Stomach smooth muscle (tissue), 2 donors: ENCODE data around the gene COX19.

Experiments used
- H3K27ac ChIP-seq: one replicate; pipeline ENCODE4 v1.7.0; 2013; ENCODE audit warnings: mild to moderate bottlenecking, low read length, inconsistent platforms
- H3K27me3 ChIP-seq, 2 donors: one replicate each; pipeline ENCODE4 v1.7.0; 2013; ENCODE audit warnings: low read length in 2 of 2; ENCODE audit not compliant: insufficient read depth in 2 of 2, control insufficient read depth in 1 of 2
- H3K36me3 ChIP-seq, 2 donors: one replicate each; pipeline ENCODE4 v1.7.0; 2013; ENCODE audit warnings: low read length in 2 of 2; ENCODE audit not compliant: control insufficient read depth in 2 of 2, insufficient read depth in 2 of 2
- H3K4me1 ChIP-seq: one replicate; pipeline ENCODE4 v1.7.0; 2013; ENCODE audit warnings: low read length; ENCODE audit not compliant: control insufficient read depth, insufficient read depth
- H3K4me3 ChIP-seq, 2 donors: one replicate each; pipeline ENCODE4 v1.7.0; 2013; ENCODE audit warnings: low read length in 2 of 2
- H3K9ac ChIP-seq, 2 donors: one replicate each; pipeline ENCODE4 v1.7.0; 2013; ENCODE audit warnings: low read length in 2 of 2, mild to moderate bottlenecking in 1 of 2
- H3K9me3 ChIP-seq, 2 donors: one replicate each; pipeline ENCODE4 v1.7.0; 2013; ENCODE audit warnings: low read length in 2 of 2; ENCODE audit not compliant: control insufficient read depth in 2 of 2
- donor health status: healthy.
- donor health status: Pancreatic carcinoma.

Gene COX19

GRCh38 chr7:990352-990932, 15.1 kb upstream of the COX19 start:
- no peaks in the 10 kb centered on the region for H3K9me3 ChIP-seq
- H3K9ac ChIP-seq, result no peak overlapping the region
- H3K27me3 ChIP-seq, result peaks cover 21 to 34% of the 10 kb centered on the region in 2 donors
- H3K4me1 ChIP-seq, result peaks cover 12% of the 10 kb centered on the region
- no peak overlapping the region for H3K4me3 ChIP-seq
- no peak overlapping the region for H3K27ac ChIP-seq
- peaks cover 0 to 2% of the 10 kb centered on the region in 2 donors for H3K36me3 ChIP-seq

- Histone ChIP-seq H3K27ac (no peak overlapping the region), H3K9me3 (no peaks in the 10 kb centered on the region), H3K9ac (no peak overlapping the region), H3K4me3 (no peak overlapping the region), H3K27me3 (peaks cover 24 to 38% of the 10 kb centered on the region in 2 donors), H3K36me3 (no peaks in the 10 kb centered on the region), H3K4me1 (peaks cover 12% of the 10 kb centered on the region)
Observed at GRCh38 chr7:988963-989529, 13.7 kb upstream of the COX19 start.

GRCh38 chr7:988426-988911, 13.1 kb upstream of the COX19 start:
- Histone ChIP-seq H3K27ac (no peak overlapping the region), H3K4me1 (peaks cover 10% of the 10 kb centered on the region), H3K4me3 (no peak overlapping the region), H3K36me3 (no peaks in the 10 kb centered on the region), H3K9ac (no peak overlapping the region), H3K27me3 (peaks cover 28 to 44% of the 10 kb centered on the region in 2 donors), H3K9me3 (no peaks in the 10 kb centered on the region)

- peaks cover 7% of the 10 kb centered on the region for H3K4me1 ChIP-seq
- H3K4me3 ChIP-seq, result no peak overlapping the region
- peaks cover 32 to 48% of the 10 kb centered on the region in 2 donors for H3K27me3 ChIP-seq
- no peak overlapping the region for H3K27ac ChIP-seq
- no peaks in the 10 kb centered on the region for H3K36me3 ChIP-seq
- no peaks in the 10 kb centered on the region for H3K9me3 ChIP-seq
- H3K9ac ChIP-seq, result no peak overlapping the region
Observed at GRCh38 chr7:987909-988308, 12.6 kb upstream of the COX19 start.

GRCh38 chr7:986766-987751, 11.7 kb upstream of the COX19 start:
- no peaks in the 10 kb centered on the region for H3K9me3 ChIP-seq
- peaks cover 3% of the 10 kb centered on the region for H3K4me1 ChIP-seq
- no peak overlapping the region for H3K9ac ChIP-seq
- no peaks in the 10 kb centered on the region for H3K36me3 ChIP-seq
- H3K27me3 ChIP-seq, result peaks cover 38 to 48% of the 10 kb centered on the region in 2 donors
- no peak overlapping the region for H3K27ac ChIP-seq
- no peak overlapping the region for H3K4me3 ChIP-seq

GRCh38 chr7:985915-986741, 10.8 kb upstream of the COX19 start:
- H3K27ac ChIP-seq, result no peak overlapping the region
- no peak overlapping the region for H3K9ac ChIP-seq
- H3K4me3 ChIP-seq, result no peak overlapping the region
- H3K27me3 ChIP-seq, result peaks cover 38 to 48% of the 10 kb centered on the region in 2 donors
- no peaks in the 10 kb centered on the region for H3K9me3 ChIP-seq
- H3K4me1 ChIP-seq, result peaks cover 3% of the 10 kb centered on the region
- no peaks in the 10 kb centered on the region for H3K36me3 ChIP-seq

GRCh38 chr7:985127-985416, 9.7 kb upstream of the COX19 start:
- H3K4me1 ChIP-seq, result peaks cover 3% of the 10 kb centered on the region
- H3K27me3 ChIP-seq, result peaks cover 38 to 48% of the 10 kb centered on the region in 2 donors
- H3K9me3 ChIP-seq, result no peaks in the 10 kb centered on the region
- no peak overlapping the region for H3K4me3 ChIP-seq
- H3K9ac ChIP-seq, result no peak overlapping the region
- no peak overlapping the region for H3K27ac ChIP-seq
- no peaks in the 10 kb centered on the region for H3K36me3 ChIP-seq

- Histone ChIP-seq H3K4me3 (no peak overlapping the region), H3K36me3 (no peaks in the 10 kb centered on the region), H3K27ac (no peak overlapping the region)
Observed at GRCh38 chr7:984361-985126, 9.2 kb upstream of the COX19 start.

GRCh38 chr7:983616-984071, 8.3 kb upstream of the COX19 start:
- Histone ChIP-seq H3K9me3 (no peaks in the 10 kb centered on the region), H3K36me3 (no peaks in the 10 kb centered on the region), H3K4me3 (no peak overlapping the region), H3K27ac (no peak overlapping the region), H3K4me1 (peaks cover 3% of the 10 kb centered on the region), H3K9ac (no peak overlapping the region), H3K27me3 (peaks cover 38 to 42% of the 10 kb centered on the region in 2 donors)

More at GRCh38 chr7:984361-985126, 9.2 kb upstream of the COX19 start:
- H3K4me1 ChIP-seq, result peaks cover 3% of the 10 kb centered on the region
- peaks cover 38 to 48% of the 10 kb centered on the region in 2 donors for H3K27me3 ChIP-seq
- no peaks in the 10 kb centered on the region for H3K9me3 ChIP-seq
- no peak overlapping the region for H3K9ac ChIP-seq
